Progenitor cell of endocrine pancreas (in vitro differentiated cells): ENCODE data around the gene ATG3. TPM values are rescaled to one million over a fixed set of nuclear protein-coding genes. Genes with fewer than 3 reads are reported as not detected.

ENCODE experiments used
- DNase-seq: peaks from one replicate; pipeline ENCODE4 v3.0.0; 2021; ENCODE audit warnings: low spot score; ENCODE audit not compliant: unreplicated experiment
- H3K27ac Mint-ChIP-seq: 2 replicates; pipeline ENCODE4 v1.8.0; 2021; ENCODE audit warnings: mild to moderate bottlenecking, moderate library complexity, mixed read lengths
- H3K27me3 Mint-ChIP-seq: 2 replicates; pipeline ENCODE4 v1.8.0; 2021; ENCODE audit warnings: mixed read lengths
- H3K36me3 Mint-ChIP-seq: 2 replicates; pipeline ENCODE4 v1.8.0; 2022; ENCODE audit warnings: mixed read lengths; ENCODE audit not compliant: insufficient read depth
- H3K4me1 Mint-ChIP-seq: 2 replicates; pipeline ENCODE4 v1.8.0; 2021; ENCODE audit warnings: low read depth, mixed read lengths
- H3K4me3 Mint-ChIP-seq: 2 replicates; pipeline ENCODE4 v1.8.0; 2021; ENCODE audit warnings: low read depth, mild to moderate bottlenecking, moderate library complexity, mixed read lengths
- H3K9me3 Mint-ChIP-seq: 2 replicates; pipeline ENCODE4 v1.8.0; 2021; ENCODE audit warnings: low read depth, mixed read lengths
- total RNA-seq: library from RNA; stranded (reverse); gene quantifications from 2 replicates; pipeline ENCODE4 v1.2.1, GENCODE V29; 2021
- TF ChIP-seq, protein P1 (sequence below): fragments of 200-600 bp; sonication (generic); IDR thresholded peaks from one replicate; pipeline ENCODE4 v1.5.0; 2021; ENCODE audit warnings: antibody characterized with exemption, mild to moderate bottlenecking; ENCODE audit not compliant: unreplicated experiment

Gene ATG3
- total RNA-seq, 1 donor from 2014 or later: 26.9 TPM

DNA sequence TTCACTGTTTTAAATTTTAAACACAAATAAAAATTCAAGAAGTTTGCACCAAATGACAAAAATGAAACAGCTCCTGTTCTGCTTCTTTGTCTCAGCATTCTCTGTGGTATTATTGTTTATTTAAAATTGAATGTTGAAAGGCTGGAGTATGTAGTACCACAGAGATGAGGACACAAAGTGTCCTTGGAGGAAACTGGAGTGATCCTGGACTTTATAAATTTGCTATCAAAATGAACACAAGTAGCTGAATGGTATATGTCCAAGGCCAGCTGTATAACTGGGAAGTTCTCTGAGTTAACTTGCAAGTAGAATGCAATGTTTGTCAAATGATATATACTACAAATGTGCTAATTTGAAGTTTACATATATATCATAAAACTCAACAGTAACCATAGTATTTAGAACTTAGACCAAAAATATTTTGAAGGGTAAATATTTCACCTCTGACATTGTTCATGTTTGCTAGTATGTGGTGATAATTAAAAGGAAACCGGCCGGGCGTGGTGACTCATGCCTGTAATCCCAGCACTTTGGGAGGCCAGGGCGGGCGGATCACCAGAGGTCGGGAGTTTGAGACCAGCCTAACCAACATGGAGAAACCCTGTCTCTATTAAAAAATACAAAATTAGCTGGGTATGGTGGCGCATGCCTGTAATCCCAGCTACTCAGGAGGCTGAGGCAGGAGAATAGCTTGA lies 74.8 kb downstream of the ATG3 start:
- H3K4me1 Mint-ChIP-seq: no peaks in the 10 kb centered on the region
- H3K36me3 Mint-ChIP-seq: no peaks in the 10 kb centered on the region
- no peak overlapping the region for H3K4me3 Mint-ChIP-seq
- no peaks in the 10 kb centered on the region for H3K9me3 Mint-ChIP-seq
- no peaks in the 10 kb centered on the region for H3K27me3 Mint-ChIP-seq
- H3K27ac Mint-ChIP-seq: no peak overlapping the region
- TF ChIP-seq, protein P1, sequence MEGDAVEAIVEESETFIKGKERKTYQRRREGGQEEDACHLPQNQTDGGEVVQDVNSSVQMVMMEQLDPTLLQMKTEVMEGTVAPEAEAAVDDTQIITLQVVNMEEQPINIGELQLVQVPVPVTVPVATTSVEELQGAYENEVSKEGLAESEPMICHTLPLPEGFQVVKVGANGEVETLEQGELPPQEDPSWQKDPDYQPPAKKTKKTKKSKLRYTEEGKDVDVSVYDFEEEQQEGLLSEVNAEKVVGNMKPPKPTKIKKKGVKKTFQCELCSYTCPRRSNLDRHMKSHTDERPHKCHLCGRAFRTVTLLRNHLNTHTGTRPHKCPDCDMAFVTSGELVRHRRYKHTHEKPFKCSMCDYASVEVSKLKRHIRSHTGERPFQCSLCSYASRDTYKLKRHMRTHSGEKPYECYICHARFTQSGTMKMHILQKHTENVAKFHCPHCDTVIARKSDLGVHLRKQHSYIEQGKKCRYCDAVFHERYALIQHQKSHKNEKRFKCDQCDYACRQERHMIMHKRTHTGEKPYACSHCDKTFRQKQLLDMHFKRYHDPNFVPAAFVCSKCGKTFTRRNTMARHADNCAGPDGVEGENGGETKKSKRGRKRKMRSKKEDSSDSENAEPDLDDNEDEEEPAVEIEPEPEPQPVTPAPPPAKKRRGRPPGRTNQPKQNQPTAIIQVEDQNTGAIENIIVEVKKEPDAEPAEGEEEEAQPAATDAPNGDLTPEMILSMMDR: no peak
- no peak for DNase-seq

DNA sequence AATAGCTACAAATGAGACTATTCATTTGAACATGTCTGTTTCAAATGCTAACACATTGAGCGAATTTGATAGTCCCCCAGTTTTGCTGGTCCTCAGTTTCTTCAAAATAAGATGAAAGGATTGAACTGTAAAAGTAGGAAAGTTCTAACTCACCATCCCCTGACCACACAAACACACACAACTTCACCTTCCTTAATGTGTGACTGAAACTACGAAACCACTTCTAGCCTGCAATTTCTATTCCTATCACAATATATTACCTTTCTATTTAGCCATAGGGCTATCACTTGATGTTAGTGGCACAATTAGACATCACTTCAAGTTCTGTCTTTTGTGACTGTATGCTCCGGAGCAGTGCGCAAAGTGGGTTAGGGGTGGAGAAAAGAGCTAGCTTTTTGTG lies 77.4 kb downstream of the ATG3 start:
- Mint-ChIP-seq H3K27me3 (no peaks in the 10 kb centered on the region), H3K9me3 (no peaks in the 10 kb centered on the region), H3K4me1 (no peaks in the 10 kb centered on the region), H3K27ac (no peak overlapping the region), H3K36me3 (no peaks in the 10 kb centered on the region), H3K4me3 (no peak overlapping the region)
- TF ChIP-seq, protein P1: no peak
- DNase-seq: no peak

DNA sequence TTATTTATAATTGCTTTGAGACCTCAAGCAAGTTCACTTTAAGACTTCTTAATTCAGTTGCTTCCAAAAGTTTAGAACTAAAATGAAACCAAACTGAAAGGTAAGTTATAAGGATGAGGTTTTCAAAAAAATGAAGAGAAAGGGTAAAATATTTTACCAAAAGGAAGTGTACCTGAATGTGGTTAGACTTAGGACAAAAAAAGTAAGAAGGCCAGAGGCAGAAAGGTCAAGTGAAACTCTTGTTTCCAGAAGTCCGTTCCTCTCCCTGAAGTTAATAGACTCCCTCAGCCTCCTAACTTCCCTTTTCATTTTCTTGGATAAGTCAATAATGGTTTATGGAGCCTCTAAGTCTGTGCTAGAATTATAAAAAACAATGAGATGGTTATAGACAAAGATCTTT lies 79.1 kb downstream of the ATG3 start:
- Mint-ChIP-seq H3K4me3 (no peak overlapping the region), H3K4me1 (no peaks in the 10 kb centered on the region), H3K27me3 (no peaks in the 10 kb centered on the region), H3K36me3 (no peaks in the 10 kb centered on the region), H3K9me3 (no peaks in the 10 kb centered on the region), H3K27ac (no peak overlapping the region)
- TF ChIP-seq, protein P1: no peak
- DNase-seq: no peak

Other genes with a start within 250 kb of the ATG3 start
- 37.4 and 42.1 TPM in 2 replicates for gene CD200, start 228.8 kb downstream of the ATG3 start, total RNA-seq
- not detected in 2 replicates for gene BTLA, start 62.5 kb downstream of the ATG3 start, total RNA-seq
- gene SLC35A5, start 83 bp upstream of the ATG3 start, total RNA-seq: 33.8 and 36.8 TPM in 2 replicates
- 9.1 and 13.3 TPM in 2 replicates for gene CCDC80, start 79.2 kb upstream of the ATG3 start, total RNA-seq